ENCODE data around the gene ADAMTS1.

ADAMTS1 gene

DNA sequence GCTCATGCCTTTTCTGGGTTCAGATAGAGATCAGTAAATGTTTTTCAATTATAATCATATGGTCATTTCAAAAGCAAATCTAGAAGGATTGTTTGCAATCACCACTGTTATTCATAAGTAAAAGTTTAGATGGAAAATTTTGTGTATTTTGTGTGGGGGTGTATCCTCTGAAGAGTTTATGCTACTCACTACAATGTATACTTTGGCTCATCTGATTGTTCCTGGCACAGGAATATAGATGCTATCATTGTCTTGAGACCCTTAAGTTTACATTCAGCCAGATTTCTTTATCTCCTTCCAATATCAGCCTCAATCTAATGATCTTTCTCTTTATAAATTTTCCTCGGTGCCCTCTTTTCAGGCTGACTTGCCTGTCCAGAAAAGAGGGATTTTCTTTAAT, 33.0 kb downstream of the ADAMTS1 start:
- Mint-ChIP-seq H3K36me3 (ENCODE audit: low read depth) (no peaks in the 10 kb centered on the region), H3K4me3 (no peak overlapping the region), H3K4me1 (no peaks in the 10 kb centered on the region), H3K9me3 (no peaks in the 10 kb centered on the region), H3K27me3 (no peaks in the 10 kb centered on the region), H3K27ac (no peak overlapping the region)
- ATAC-seq (no peak), DNase-seq (no peak)

DNA sequence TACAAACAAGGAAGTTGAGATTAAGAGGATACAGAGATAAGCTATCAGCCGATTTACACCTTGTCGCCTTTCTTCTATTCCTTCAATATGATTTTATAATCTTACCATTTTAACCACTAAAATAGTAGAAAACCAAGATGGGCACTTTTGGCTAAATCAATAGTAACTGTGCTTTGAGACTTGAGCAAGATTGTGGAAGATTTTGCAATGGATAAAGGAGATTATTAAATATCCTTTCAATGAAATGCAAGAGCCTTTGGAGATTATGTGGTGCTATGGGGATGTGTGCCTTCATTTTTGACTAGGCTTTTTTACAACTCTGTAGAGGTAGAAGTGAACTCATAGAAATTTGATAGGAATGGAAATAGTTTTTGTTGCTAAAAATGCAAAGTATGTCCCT, 33.7 kb downstream of the ADAMTS1 start:
- no peaks in the 10 kb centered on the region for H3K36me3 Mint-ChIP-seq (ENCODE audit: low read depth)
- no peaks in the 10 kb centered on the region for H3K9me3 Mint-ChIP-seq

DNA sequence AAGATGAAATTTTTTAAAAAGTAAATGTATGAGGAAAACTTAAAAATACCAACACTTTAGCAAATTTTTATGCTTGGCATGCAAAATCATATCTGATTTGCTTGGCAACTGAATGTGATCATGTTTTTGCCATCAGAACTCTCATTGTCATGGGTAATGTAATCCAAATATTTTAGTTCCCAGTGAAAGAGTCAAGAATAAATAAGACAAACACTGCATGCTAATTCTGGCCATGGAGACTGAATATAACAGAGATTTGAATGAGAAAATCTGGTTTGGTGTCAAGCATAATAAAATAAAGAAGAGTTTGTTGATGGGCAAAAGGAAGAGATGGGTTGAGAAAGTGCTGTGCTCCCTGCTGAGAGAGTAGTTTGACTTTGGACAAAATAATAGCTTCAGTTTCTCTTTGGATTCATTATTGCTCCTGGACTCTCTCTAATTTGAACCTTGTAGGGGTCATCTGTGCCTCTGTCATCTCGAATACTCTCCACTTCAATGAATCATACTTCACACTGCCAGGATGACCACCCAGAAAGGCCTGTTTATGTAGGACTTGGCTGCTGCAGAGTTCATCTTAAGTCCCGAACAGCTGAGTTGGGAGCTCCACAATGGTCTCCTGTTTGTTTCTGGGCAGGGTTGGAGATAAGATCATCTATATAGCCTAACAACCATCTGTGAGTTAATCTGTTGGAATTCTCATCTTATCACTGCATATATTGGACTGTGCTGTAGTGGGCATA, 34.4 kb downstream of the ADAMTS1 start:
- Mint-ChIP-seq H3K27ac (no peak overlapping the region), H3K9me3 (no peaks in the 10 kb centered on the region), H3K36me3 (ENCODE audit: low read depth) (no peaks in the 10 kb centered on the region), H3K4me3 (no peak overlapping the region), H3K27me3 (no peaks in the 10 kb centered on the region), H3K4me1 (no peaks in the 10 kb centered on the region)
- ATAC-seq (no peak), DNase-seq (no peak)

More for the DNA sequence above, 33.7 kb downstream of the ADAMTS1 start:
- Mint-ChIP-seq H3K27me3 (no peaks in the 10 kb centered on the region), H3K4me3 (no peak overlapping the region), H3K27ac (no peak overlapping the region), H3K4me1 (no peaks in the 10 kb centered on the region)
- ATAC-seq (no peak), DNase-seq (no peak)

DNA sequence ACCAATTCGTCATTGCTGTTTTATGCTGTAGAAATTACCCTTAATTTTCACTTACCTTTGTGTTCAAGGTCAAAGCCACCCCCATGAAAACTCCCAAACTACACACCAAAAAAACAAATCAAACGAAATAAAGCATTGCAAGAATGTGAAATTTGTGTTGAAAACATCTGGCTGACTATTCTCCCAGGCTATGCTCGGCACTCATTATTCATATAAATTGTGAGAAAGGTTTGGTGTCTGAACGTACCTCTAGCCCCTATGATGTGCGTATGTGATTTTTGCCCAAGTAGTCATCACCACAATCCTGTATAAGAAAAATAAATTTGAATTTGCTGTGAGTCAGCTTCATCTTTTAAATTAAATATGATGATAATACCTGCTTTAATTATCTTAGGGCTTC, 34.9 kb downstream of the ADAMTS1 start:
- Mint-ChIP-seq H3K4me3 (no peak overlapping the region), H3K4me1 (no peaks in the 10 kb centered on the region), H3K9me3 (no peaks in the 10 kb centered on the region), H3K27ac (no peak overlapping the region), H3K36me3 (ENCODE audit: low read depth) (no peaks in the 10 kb centered on the region), H3K27me3 (no peaks in the 10 kb centered on the region)
- DNase-seq (no peak), ATAC-seq (no peak)

DNA sequence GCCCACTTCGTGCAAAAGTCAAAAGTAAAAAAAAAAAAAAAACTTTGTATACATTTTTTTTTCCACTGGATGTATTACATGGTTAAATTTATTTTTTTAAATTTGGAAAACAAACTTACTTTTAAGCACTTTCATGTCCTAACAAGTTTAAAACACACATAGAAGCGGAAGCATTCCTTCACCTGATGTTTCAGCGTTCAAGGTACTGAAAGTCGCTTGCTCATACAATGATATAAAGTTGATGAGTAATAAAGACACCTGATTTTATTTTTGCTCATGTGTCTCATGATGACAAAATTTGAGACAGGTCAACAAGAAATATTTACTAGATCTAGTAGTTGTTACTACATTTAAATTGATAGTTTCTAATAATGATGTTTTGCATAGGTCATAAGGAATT, 35.5 kb downstream of the ADAMTS1 start:
- Mint-ChIP-seq H3K4me1 (no peaks in the 10 kb centered on the region), H3K36me3 (ENCODE audit: low read depth) (no peaks in the 10 kb centered on the region), H3K9me3 (no peaks in the 10 kb centered on the region), H3K27me3 (no peaks in the 10 kb centered on the region), H3K27ac (no peak overlapping the region), H3K4me3 (no peak overlapping the region)
- ATAC-seq (no peak), DNase-seq (no peak)

DNA sequence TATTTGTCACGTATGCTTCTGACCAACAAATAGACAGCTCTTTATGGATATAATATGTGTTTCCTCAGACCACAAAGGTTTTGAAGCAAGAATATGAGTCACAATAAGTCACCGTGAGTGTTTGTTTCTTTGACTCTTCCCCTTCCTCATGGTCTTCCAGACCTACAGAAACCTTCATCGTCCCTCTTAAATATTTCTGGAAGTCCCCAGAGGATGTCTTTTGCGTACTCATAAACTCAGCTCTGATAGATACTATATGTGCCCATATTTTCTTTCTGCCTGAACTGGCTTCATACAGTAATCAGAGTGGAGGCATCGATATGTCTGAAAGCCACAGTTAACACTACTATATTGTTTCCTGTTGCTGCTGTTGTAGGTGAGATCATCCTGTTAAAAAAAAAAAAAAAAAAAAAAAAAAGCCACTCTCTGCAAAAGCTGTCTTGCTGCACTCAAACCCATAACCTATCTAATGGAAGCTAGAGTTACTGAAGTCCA, 38.4 kb downstream of the ADAMTS1 start:
- no peaks in the 10 kb centered on the region for H3K4me1 Mint-ChIP-seq
- H3K36me3 Mint-ChIP-seq (ENCODE audit: low read depth): no peaks in the 10 kb centered on the region
- DNase-seq: no peak
- peaks cover 2% of the 10 kb centered on the region for H3K27me3 Mint-ChIP-seq
- no peak overlapping the region for H3K4me3 Mint-ChIP-seq
- no peak overlapping the region for H3K27ac Mint-ChIP-seq
- H3K9me3 Mint-ChIP-seq: no peaks in the 10 kb centered on the region
- ATAC-seq: no peak

DNA sequence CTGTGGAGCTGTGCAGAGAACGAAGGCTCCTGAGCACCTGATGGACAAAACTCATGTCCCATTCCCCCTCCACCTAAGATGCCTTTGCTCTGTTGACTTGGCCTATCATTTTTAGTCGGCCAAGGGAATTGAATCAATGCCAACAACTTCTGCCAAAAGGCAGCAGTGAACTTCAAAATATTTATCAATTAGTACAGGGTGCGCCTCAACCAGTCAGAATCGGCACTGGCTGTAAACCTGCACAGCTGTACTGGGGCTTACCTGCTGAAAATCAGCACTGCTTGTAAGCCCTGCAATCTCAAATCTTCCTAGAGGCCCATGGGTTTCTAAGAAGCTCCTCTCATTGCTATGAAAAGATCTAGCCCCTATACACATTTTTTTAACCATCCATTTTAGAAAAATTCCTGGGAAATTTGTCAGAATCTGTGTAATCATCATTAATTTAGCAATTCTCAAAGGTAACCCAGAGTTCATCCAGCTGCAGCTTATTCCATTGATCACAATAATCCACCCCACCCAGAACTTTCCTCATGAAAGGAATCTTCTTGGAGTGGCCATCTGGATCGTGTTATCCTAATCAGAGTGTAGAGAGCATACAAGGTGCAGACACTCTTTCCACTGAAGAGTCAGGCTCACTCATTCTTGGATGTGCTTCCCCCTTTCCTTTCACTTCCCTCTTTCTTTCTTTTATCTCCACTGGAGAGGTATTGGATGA, 40.2 kb downstream of the ADAMTS1 start:
- no peaks in the 10 kb centered on the region for H3K4me1 Mint-ChIP-seq
- no peak for ATAC-seq
- H3K4me3 Mint-ChIP-seq: no peak overlapping the region
- H3K36me3 Mint-ChIP-seq (ENCODE audit: low read depth): no peaks in the 10 kb centered on the region
- DNase-seq: no peak
- H3K9me3 Mint-ChIP-seq: no peaks in the 10 kb centered on the region
- H3K27ac Mint-ChIP-seq: no peak overlapping the region
- H3K27me3 Mint-ChIP-seq: peaks cover 2% of the 10 kb centered on the region

DNA sequence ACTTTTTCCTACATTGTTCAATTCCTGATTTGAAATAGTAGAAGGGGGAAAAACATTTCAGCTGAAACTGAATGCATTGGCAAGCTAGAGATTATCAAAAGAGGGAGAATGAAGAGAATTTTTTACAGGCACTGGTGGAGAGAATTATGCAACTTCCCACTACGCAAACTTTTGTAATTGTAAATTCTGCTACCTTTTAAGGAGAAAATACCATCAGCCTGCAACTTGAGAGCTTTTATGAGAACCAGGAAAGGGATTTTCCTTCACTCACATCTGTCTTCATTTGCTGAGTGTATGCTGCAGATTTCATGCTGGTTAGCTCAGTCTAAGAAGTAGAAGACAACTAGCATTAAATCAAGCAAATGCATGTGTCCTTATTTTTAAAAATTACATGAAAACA, 43.7 kb downstream of the ADAMTS1 start:
- DNase-seq (no peak), ATAC-seq (no peak)
- H3K27me3 Mint-ChIP-seq: peaks cover 5% of the 10 kb centered on the region

DNA sequence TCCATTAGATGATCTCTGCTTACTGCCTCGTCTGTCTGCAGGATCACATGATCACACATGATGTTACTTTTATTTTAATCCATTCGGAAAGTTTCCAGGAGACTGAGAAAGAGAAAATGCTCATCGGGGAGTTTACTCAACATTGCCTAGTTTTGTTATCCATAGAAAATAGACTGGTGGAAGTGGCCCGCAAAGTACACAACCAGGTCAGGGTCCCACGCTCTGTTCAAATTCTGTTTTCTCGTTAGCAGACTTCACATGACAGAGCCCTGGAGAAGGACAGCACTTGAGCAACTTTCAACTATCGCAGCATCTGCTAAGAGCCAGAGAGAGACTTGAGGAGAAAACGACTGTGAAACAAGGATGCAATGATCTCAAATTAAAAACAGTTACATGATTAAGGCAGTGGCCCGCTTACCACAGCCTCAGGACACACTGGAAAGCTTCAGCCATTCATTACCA, 44.2 kb downstream of the ADAMTS1 start:
- Mint-ChIP-seq H3K36me3 (ENCODE audit: low read depth) (no peaks in the 10 kb centered on the region), H3K27me3 (peaks cover 5% of the 10 kb centered on the region), H3K4me1 (no peaks in the 10 kb centered on the region), H3K9me3 (no peaks in the 10 kb centered on the region), H3K4me3 (no peak overlapping the region), H3K27ac (no peak overlapping the region)
- DNase-seq (no peak), ATAC-seq (no peak)

More for the DNA sequence above, 43.7 kb downstream of the ADAMTS1 start:
- Mint-ChIP-seq H3K36me3 (ENCODE audit: low read depth) (no peaks in the 10 kb centered on the region), H3K27ac (no peak overlapping the region), H3K4me3 (no peak overlapping the region), H3K4me1 (no peaks in the 10 kb centered on the region), H3K9me3 (no peaks in the 10 kb centered on the region)

DNA sequence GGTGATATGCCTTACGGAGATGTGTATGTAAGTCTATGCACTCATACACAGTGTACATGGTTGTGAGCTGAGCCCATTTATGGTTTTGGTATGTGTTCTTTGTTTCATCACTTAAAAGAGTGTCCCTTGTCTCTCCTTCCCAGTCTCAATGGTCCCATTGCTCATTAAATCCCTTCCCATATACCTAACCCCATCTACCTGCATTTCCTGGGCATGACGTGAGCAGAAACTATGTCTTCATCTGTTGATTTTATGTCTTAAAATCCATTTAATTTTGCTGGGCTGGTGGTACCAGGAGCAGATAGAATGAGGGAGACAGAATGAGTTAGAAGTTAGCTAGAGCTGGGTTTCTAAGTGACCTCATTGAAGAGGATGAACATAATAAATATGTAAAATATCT, 44.8 kb downstream of the ADAMTS1 start:
- Mint-ChIP-seq H3K27ac (no peak overlapping the region), H3K4me1 (no peaks in the 10 kb centered on the region), H3K4me3 (no peak overlapping the region), H3K27me3 (peaks cover 5% of the 10 kb centered on the region), H3K9me3 (no peaks in the 10 kb centered on the region), H3K36me3 (ENCODE audit: low read depth) (no peaks in the 10 kb centered on the region)
- DNase-seq: no peak
- ATAC-seq: no peak

DNA sequence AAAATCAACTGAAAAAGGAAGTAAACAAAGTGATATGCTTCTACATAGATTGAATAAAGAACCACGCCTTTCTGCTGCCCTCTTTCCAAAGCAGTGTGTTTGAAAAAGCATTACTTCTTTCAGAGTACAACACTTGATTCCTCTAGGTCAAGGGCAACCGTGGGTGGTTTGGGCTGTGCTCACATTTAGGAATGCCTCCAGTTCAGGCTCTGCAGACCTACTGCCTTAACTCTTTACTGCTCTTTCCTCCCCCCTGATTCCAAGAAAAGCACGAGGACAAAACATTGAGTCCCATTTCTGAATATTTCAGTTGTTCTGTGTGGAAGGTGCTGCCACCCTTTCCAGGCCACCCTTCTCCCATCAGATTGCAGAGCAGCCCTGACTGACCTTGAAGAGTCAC, 45.2 kb downstream of the ADAMTS1 start:
- DNase-seq: no peak
- Mint-ChIP-seq H3K9me3 (no peaks in the 10 kb centered on the region), H3K27ac (no peak overlapping the region), H3K27me3 (peaks cover 5% of the 10 kb centered on the region), H3K4me3 (no peak overlapping the region), H3K36me3 (ENCODE audit: low read depth) (no peaks in the 10 kb centered on the region), H3K4me1 (no peaks in the 10 kb centered on the region)
- ATAC-seq: no peak

DNA sequence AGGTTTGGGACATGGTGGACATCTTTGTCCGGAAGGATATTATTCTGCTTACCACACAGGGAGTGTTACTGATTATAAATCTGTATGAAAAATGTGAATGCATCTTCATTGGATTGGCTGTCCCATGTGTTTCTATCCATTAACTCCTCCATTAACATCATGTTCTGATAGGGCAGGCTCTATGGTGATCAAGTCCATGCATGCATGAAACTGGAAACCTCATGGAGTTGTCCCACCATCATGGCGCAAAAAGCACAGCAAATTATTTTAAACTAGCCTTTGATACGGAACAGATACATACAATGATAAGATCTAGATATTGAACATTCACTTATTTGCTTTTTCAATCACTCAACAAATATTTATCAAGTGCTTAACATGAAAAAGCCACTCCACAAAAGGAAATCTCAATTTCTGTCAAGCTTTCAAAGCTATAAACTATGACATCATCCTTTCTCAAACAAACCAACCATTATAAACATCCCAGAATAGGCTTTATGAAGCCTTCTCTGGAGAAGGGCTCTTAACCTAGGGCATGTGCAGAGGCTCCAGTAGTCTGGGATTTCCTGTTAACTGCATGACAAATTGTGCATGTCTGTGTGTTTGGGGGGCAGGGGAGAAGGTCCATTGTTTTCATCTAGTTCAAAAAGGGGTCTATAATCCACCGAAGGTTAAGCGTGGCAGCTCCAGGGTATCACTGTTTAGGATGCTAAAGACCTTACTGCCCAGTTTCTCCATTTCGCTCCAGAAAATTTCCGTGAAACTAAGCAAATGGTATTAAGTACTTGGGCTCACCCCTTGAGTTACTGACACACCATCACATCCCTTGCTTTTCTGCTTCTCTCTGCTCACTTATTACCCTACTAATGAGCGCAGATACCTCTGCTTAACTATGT, 46.1 kb downstream of the ADAMTS1 start:
- Mint-ChIP-seq H3K9me3 (no peaks in the 10 kb centered on the region), H3K27me3 (peaks cover 5% of the 10 kb centered on the region), H3K4me3 (no peak overlapping the region), H3K36me3 (ENCODE audit: low read depth) (no peaks in the 10 kb centered on the region), H3K4me1 (no peaks in the 10 kb centered on the region), H3K27ac (no peak overlapping the region)
- ATAC-seq (no peak), DNase-seq (no peak)

DNA sequence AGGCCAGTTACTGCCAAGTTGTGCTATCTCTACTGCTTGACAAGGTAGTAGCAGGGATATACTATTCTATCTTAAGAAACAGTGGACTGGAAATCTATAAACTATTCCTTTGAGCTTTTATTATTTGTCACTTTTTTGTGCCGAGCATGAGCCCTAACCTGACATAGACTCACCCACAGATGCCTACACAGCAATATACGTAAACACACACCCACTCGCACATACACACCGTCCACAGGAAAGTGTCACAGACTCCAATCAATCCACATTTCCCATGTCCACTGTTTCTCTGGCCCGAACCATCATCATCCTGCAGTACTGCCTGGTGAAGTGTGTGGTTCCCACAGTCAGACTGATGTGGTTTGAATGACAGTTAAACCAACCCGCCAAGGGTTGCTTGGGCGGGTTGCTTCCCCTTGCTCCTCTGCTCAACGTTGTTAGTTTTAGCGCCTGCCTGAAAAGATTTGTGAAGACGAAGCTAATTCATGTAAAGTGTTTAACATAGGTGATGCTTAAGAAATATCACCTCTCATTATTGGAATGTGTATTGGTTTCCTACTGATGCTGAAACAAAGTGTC, 47.2 kb downstream of the ADAMTS1 start:
- no peaks in the 10 kb centered on the region for H3K36me3 Mint-ChIP-seq (ENCODE audit: low read depth)
- no peak overlapping the region for H3K4me3 Mint-ChIP-seq
- DNase-seq (no peak), ATAC-seq (no peak)
- no peaks in the 10 kb centered on the region for H3K4me1 Mint-ChIP-seq
- H3K9me3 Mint-ChIP-seq: peaks cover 11% of the 10 kb centered on the region
- H3K27me3 Mint-ChIP-seq: peaks cover 3% of the 10 kb centered on the region
- no peak overlapping the region for H3K27ac Mint-ChIP-seq

DNA sequence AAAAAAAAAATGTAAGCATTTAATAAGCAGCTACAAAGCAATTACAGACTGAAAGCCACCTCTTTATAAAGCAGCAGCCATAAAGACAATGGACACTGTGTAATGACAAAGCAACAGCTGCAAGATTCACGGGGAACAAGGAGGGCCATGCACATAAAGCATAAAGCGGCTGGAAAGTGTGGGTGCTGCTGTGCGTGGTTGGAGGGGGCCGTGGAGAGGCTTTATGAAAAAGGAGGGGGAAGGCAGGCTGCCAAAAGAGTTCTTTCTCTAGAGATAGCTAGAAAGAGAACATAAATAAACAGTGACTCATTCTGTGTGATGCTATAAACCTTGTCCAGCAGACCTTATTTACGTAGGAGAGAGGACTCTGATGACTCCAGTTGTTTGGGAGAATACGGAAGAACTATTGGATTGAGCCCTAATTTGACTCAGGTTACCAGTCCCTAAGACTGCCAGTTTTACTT, 49.3 kb downstream of the ADAMTS1 start:
- no peaks in the 10 kb centered on the region for H3K4me1 Mint-ChIP-seq
- peaks cover 11% of the 10 kb centered on the region for H3K9me3 Mint-ChIP-seq
- DNase-seq: no peak
- ATAC-seq: no peak
- H3K27ac Mint-ChIP-seq: no peak overlapping the region
- H3K36me3 Mint-ChIP-seq (ENCODE audit: low read depth): no peaks in the 10 kb centered on the region
- H3K4me3 Mint-ChIP-seq: no peak overlapping the region
- peaks cover 3% of the 10 kb centered on the region for H3K27me3 Mint-ChIP-seq
